HL-60 (cell line): ENCODE results near the gene RGMB.
"Not testable (repeated sequence)": the region's sequence is repeated elsewhere in the genome, so short reads cannot be mapped to it uniquely, and the experiment has no call there.

Experiments
- DNase-seq, 2 experiments: peaks; one replicate each; pipeline ENCODE4 v3.0.0-alpha.2; 2010 to 2020; ENCODE audit warnings: low read depth in 1 of 2, low spot score in 1 of 2
- H3K27ac ChIP-seq: fragments of 250-450 bp; sonication (Bioruptor Pico); replicated peaks from 2 replicates; pipeline ENCODE4 v1.5.1; 2020; ENCODE audit warnings: mild to moderate bottlenecking, moderate library complexity
- H3K27me3 ChIP-seq: fragments of 250-450 bp; sonication (Bioruptor Pico); 2 replicates; pipeline ENCODE4 v1.5.1; 2021; ENCODE audit warnings: mild to moderate bottlenecking, moderate library complexity; ENCODE audit not compliant: insufficient read depth, poor library complexity, severe bottlenecking
- H3K4me3 ChIP-seq: replicated peaks from 2 replicates; pipeline ENCODE4 v1.5.1; 2011; ENCODE audit warnings: mild to moderate bottlenecking, control low read depth, low read length; ENCODE audit not compliant: insufficient read depth
- CTCF ChIP-seq: IDR thresholded peaks from one replicate; pipeline ENCODE4 v1.5.1; 2011; ENCODE audit warnings: low read length, control low read depth, inconsistent platforms; ENCODE audit not compliant: insufficient read depth
- GABPA ChIP-seq: IDR thresholded peaks from 2 replicates; pipeline ENCODE4 v1.6.1; 2012; ENCODE audit warnings: low read depth
- POLR2AphosphoS5 ChIP-seq: IDR thresholded peaks from 2 replicates; pipeline ENCODE4 v1.6.1; 2012; ENCODE audit warnings: low read depth
- REST ChIP-seq: IDR thresholded peaks from 2 replicates; pipeline ENCODE4 v1.6.1; 2012; ENCODE audit warnings: low read depth; ENCODE audit not compliant: insufficient replicate concordance
- SPI1 ChIP-seq: IDR thresholded peaks from 2 replicates; pipeline ENCODE4 v1.6.1; 2012; ENCODE audit warnings: low read depth, mild to moderate bottlenecking, borderline replicate concordance

RGMB gene

GRCh38 chr5:98750693-98751092 lies 22.8 kb upstream of the RGMB start:
- no peak for DNase-seq
- H3K27me3 ChIP-seq, result no peaks in the 10 kb centered on the region
- H3K4me3 ChIP-seq, result no peak overlapping the region
- H3K27ac ChIP-seq, result no peak overlapping the region
- TF ChIP-seq SPI1 (no peak), REST (no peak), CTCF (no peak), POLR2AphosphoS5 (no peak), GABPA (no peak)

- not testable (repeated sequence) for H3K27ac ChIP-seq, H3K4me3 ChIP-seq, DNase-seq, H3K27me3 ChIP-seq
Observed at GRCh38 chr5:98752331-98752730, 21.1 kb upstream of the RGMB start.

- not testable (repeated sequence) for H3K27ac ChIP-seq, H3K27me3 ChIP-seq, DNase-seq, H3K4me3 ChIP-seq
Observed at GRCh38 chr5:98752801-98753200, 20.7 kb upstream of the RGMB start.

GRCh38 chr5:98753507-98753906 lies 20.0 kb upstream of the RGMB start:
- TF ChIP-seq SPI1, result no peak
- no peak for TF ChIP-seq GABPA
- no peak for TF ChIP-seq POLR2AphosphoS5
- TF ChIP-seq CTCF, result no peak
- no peak for TF ChIP-seq REST
- Histone ChIP-seq H3K27me3 (no peaks in the 10 kb centered on the region), H3K4me3 (no peak overlapping the region), H3K27ac (no peak overlapping the region)
- DNase-seq, result no peak

GRCh38 chr5:98755406-98755805 lies 18.1 kb upstream of the RGMB start:
- Histone ChIP-seq H3K27me3 (no peaks in the 10 kb centered on the region), H3K4me3 (no peak overlapping the region), H3K27ac (no peak overlapping the region)
- DNase-seq, result no peak
- TF ChIP-seq POLR2AphosphoS5 (no peak), SPI1 (no peak)
